GM18517 (cell line): Measurements from ENCODE around the gene FEM1A.
"Not testable (repeated sequence)": the region's sequence is repeated elsewhere in the genome, so short reads cannot be mapped to it uniquely, and the experiment has no call there.

Experiments used
- ATAC-seq: cut with Tn5 transposase; IDR thresholded peaks from one replicate; pipeline ENCODE4 v1.9.1; 2021; ENCODE audit warnings: mild to moderate bottlenecking, moderate library complexity; ENCODE audit not compliant: unreplicated experiment

FEM1A gene

DNA sequence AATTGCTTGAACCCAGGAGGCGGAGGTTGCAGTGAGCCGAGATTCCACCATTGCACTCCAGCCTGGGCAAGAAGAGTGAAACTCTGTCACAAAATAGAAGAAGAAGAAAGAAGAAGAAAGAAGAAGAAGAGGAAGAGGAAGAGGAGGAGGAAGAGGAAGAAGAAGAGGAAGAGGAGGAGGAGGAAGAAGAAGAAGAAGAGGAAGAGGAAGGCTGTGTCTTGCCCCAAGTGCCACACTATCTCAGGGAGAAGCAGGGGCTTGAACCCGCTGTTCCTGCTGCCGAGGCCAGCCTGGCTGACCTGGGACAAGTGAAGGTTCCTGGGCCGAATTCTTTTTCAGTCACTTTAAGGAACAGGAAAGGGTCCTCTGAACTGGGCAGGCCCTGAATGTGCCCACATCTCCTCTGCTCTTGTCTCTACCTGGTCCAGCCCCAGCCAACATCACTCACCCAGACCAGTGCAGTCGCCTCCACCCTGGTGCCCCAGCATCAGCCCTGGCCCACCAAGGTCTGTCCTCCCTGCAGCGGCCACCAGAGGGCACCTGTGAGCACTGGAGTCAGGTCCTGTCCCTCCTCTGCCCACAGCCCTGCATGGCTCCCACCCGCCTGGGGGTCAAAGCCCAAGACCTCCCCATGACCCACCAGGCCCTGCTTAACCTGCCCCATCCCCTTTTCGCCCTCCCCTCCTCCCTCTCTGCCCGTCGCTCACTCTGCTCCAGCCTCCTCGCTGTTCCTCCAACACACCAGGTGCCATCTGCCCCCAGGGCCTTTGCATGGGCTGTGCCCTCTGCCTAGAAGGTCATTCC is 20.0 kb downstream of the FEM1A start:
- no peak for ATAC-seq

DNA sequence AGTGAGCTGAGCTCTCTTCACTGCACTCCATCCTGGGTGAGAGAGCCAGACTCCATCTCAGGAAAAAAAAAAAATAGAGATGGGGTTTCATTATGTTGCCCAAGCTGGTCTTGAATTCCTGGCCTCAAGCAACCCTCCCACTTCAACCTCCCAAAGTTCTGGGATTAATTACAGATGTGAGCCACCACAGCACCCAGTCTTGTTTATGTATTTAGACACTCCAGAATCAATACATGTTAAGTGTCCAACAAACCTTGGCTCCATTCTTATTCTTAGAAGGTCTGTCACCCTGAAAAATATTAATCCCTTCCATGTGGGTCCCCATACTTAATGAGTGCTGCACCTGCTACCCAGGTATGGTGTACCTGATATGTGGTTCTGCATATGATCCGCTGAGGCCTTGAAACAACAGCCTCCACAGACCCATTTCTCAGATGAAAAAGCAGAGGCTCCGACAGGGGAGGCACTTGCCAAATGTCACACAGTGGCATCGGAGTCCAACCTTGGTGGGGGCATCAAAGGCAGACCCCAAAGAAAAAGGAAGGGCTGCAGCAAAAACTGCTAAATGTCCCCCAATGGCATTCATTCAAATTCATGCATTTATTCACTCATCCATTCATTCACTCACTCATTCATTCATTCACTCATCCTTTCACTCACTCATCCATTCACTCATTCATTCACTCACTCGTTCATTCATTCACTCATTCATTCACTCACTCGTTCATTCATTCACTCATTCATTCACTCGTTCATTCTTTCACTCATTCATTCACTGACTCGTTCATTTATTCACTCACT is 23.3 kb downstream of the FEM1A start:
- no peak for ATAC-seq

DNA sequence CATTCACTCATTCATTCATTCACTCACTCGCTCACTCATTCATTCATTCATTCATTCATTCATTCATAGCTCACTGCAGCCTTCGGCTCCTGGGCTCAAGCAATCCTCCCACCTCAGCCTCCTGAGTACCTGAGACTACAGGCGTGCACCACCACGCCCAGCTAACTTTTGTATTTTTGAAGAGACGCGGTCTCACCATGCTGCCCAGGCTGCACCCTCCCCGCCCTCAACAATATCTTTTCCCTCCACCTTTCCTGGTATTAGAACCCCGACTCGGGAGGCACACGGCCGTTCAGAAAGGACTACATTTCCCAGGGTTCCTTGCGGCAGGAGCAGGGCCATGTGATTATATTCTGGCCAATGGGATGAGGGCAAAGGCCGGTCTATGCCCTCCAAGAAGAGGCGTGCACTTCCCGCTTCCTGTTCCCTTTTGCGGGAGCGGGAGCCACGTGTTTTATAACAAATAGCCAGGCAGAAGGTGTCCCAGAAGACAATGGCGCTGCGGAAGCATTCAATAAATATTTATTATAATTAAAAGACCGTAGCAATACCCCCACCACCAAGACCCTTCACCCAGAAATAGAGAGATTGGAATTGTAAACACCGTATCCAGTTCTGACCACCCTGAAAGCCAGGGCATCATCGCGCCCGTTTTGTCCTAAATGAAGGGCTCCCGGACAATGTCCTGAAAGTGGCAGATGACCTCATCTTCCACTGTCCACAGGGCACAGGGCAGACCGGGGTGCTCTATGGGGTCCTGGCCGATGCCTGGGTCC is 24.1 kb downstream of the FEM1A start:
- peak; percentile 46 for ATAC-seq

DNA sequence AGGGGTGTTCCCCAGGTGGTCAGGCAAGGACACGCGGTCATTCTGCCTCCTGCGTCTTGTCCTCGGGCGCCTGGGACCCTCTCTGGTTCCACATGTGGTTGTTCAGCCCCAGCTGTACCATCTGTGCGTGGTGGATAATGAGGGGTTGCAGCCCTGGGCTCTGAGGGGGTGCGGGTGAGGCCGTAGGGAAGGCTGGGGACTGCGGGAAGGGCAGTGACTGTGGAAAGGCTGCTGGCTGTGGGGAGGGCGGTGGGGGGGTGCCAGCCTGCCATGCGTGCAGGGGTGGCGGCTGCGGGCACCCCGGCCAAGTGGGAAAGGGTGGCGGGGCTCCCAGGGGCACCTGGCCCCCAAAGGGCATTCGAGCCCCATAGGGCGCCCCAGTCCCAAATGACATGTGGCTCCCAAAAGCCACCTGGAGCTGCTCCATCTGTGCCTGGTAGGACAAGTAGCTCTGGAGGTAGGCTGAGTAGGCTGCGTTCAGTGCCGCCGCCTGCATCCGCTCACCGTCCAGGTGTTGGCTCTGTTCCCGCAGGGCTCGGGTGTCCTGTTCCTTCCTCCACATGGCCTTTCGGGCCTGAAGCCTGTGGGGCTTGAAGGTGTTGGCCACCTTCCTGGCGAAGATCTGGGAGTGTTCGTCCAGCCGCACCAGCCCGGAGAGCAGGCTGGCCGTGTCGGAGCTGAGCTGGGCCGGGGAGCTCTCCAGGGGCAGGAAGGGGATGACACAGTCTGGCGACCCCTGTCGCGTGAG is 24.8 kb downstream of the FEM1A start:
- ATAC-seq, result no peak

GRCh38 chr19:4816950-4817278 is 25.4 kb downstream of the FEM1A start:
- ATAC-seq, result no peak

DNA sequence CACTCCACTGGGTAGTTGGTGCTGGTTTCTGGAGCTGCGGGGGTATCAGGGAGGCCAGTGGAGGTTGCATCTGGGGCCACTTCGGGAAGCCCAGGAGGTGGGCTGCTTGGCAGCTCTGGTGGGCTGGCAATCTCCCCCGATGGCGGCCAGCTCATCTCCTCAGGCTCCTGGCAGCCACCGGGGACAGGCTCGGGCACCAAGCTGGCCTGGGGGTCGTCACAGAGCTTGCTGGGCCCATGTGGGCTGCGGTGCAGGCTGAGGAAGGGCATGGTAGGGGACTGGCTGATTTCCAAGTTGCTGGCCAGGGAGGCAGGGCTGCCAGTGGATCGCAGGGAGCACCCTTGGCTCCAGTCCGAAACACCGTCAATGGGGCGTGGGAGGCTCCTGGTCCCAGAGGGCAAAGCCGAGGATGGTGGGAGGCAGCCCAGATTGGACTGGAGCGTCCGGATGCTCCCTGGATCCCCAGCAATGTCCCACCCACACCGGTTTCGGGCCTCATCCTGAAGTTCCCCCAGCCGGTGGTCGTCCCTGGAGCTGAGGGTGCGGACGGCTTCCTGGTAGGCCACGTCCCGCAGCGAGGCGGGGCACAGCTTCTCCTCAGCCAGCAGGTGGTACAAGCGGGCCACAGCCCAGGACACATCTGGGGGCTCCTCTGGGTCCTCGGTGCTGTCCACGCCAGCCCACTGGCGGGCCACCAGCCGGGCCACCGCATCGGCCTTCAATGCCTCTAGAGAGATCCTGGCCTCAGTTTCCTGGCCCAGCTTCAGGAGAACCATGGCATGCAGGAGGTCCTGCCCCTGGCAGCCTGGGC is 26.1 kb downstream of the FEM1A start:
- no peak for ATAC-seq

- ATAC-seq, result no peak
These were observed 29.7 kb downstream of the FEM1A start for GRCh38 chr19:4821265-4821664.

- not testable (repeated sequence) for ATAC-seq
These were observed 30.8 kb downstream of the FEM1A start for GRCh38 chr19:4822354-4822753.

DNA sequence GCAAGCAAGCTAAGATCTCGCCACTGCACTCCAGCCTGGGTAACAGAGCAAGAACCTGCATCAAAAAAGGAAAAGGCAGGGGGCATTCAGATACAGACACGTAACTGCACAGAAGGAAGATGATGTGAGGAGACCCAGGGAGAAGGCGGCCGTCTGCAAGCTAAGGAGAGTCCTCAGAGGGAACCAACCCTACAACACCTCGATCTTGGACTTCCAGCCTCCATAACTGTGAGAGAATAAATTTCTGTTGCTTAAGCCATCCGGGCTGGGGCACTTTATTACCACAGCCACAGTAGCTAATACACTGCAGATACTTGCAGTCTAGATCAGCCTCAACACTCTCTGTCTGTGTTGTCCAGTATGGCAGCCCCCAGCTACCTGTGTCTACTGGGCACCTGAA is 32.0 kb downstream of the FEM1A start:
- ATAC-seq, result no peak

GRCh38 chr19:4829001-4829712 is 37.6 kb downstream of the FEM1A start:
- no peak for ATAC-seq

DNA sequence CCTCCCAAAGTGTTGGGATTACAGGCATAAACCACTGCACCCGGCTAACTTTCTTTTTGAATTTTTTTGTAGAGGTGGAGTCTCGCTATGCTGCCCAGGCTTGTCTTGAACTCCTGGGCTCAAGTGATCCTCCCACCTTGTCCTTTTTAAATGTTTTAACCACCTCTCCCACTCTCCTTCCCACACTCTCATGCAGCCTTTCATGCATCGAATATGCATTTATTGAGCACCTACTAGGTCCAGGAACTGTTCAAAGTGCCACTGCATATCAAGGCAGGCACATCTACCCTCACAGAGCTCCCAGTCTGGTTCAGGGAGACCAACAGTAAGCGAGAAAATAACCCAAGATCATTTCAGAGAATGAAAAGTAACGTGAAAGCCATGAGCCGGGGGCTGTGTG is 38.8 kb downstream of the FEM1A start:
- ATAC-seq, result no peak

- no peak for ATAC-seq
These were observed 39.3 kb downstream of the FEM1A start for GRCh38 chr19:4830768-4831265.

GRCh38 chr19:4831304-4831978 is 39.9 kb downstream of the FEM1A start, which contains the start of gene TICAM1:
TICAM1 (minus strand) TSS chr19:4831712; CDS start chr19:4818377, 13,335 bp downstream.
- ATAC-seq, result peak; percentile 57

DNA sequence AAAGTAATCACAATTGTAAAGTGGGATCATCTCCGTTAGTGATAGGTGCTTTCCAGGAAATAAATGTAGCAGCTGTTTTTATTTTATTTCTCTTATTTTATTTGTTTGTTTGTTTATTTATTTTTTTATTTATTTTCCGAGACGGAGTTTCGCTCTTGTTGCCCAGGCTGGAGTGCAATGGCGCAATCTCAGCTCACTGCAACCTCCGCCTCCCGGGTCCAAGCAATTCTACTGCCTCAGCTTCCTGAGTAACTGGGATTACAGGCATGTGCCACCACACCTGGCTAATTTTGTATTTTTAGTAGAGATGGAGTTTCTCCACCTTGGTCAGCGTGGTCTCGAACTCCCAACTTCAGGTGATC is 40.4 kb downstream of the FEM1A start:
- not testable (repeated sequence) for ATAC-seq

GRCh38 chr19:4832776-4833175 is 41.2 kb downstream of the FEM1A start:
- no peak for ATAC-seq

GRCh38 chr19:4839192-4839591 is 47.7 kb downstream of the FEM1A start:
- ATAC-seq, result no peak

DNA sequence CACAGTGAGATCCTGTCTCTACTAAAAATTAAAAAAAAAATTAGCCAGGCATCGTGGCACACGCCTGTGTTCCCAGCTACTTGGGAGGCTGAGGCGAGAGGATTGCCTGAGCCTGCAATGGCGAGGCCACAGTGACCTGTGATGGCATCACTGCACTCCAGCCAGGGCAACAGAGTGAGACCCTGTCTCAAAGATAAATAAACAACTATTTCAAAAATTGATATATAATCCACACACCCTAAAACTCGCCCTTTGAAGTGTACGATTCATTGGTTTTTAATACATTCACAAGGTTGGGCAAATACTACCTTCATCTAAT is 52.1 kb downstream of the FEM1A start:
- ATAC-seq, result no peak

DNA sequence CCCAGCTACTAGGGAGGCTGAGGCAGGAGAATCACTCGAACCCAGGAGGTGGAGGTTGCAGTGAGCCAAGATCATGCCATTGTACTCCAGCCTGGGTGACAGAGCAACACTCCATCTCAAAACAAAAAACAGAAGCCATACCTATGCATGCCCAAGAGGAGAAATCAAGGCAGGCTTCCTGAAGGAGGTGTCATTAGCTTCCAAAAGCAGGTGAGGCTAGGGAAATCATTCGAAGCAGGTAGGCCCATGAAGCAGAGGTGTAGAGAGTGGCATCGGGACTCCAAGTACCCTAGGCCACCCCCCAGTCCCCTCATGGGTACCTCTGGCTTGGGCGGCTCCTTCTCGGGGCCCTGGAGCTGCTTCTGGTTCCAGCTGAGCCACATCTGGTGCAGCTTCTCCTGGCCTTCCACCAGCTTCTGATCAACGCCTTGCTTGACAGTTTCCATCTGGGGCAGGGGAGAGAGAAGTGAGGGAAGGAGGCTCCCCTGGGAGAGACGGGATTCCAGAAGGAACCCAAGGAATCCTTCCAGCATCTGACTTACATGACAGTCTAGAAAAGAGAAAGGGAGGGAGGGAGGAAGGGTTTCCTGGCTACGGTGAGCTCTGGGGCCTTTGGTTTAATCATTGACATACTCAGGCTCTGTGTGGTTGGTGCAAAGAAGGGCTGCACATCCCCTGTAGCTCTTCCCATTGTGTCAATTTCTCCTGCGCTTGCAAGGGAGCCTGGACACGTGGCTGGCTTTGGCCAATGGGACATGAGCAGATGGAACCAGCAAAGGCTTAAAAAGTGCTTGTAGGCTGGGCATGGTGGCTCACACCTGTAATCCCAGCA is 53.0 kb downstream of the FEM1A start:
- no peak for ATAC-seq
